HG03025 (cell line): Measurements from ENCODE around the gene FCGR3B.
"Not testable (repeated sequence)": the region's sequence is repeated elsewhere in the genome, so short reads cannot be mapped to it uniquely, and the experiment has no call there.

Experiments used
- ATAC-seq: cut with Tn5 transposase; IDR thresholded peaks from one replicate; pipeline ENCODE4 v1.9.1; 2021; ENCODE audit warnings: mild to moderate bottlenecking, moderate library complexity; ENCODE audit not compliant: unreplicated experiment, low FRiP score

The FCGR3B gene

DNA sequence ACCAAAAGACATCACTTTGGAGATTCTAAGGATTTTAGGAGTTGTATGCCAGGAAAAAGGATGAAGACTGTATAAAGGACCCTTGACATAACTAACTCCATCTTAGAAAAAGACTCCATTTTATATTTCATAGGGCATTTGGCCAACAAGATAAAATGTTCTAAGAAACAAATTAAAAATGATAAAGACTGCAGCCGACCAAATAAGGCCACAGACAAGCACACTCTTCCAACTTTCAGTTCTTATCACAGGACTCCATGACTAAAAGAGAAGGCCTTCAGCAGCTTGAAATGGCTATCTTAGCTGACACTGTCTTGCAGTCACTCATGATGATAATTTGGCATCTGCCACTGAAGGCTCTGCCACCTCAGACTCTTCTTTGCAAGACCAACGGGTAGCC, 8.2 kb upstream of the FCGR3B start:
- not testable (repeated sequence) for ATAC-seq

GRCh38 chr1:161638251-161638993, 7.4 kb upstream of the FCGR3B start:
- ATAC-seq = not testable (repeated sequence)

- ATAC-seq = not testable (repeated sequence)
Observed at GRCh38 chr1:161636976-161637375, 6.0 kb upstream of the FCGR3B start.

GRCh38 chr1:161636189-161636782, 5.3 kb upstream of the FCGR3B start:
- not testable (repeated sequence) for ATAC-seq

- ATAC-seq = not testable (repeated sequence)
Observed at GRCh38 chr1:161634993-161635392, 4.0 kb upstream of the FCGR3B start.

- not testable (repeated sequence) for ATAC-seq
Observed at GRCh38 chr1:161630128-161630742, 741 bp downstream of the FCGR3B start.

DNA sequence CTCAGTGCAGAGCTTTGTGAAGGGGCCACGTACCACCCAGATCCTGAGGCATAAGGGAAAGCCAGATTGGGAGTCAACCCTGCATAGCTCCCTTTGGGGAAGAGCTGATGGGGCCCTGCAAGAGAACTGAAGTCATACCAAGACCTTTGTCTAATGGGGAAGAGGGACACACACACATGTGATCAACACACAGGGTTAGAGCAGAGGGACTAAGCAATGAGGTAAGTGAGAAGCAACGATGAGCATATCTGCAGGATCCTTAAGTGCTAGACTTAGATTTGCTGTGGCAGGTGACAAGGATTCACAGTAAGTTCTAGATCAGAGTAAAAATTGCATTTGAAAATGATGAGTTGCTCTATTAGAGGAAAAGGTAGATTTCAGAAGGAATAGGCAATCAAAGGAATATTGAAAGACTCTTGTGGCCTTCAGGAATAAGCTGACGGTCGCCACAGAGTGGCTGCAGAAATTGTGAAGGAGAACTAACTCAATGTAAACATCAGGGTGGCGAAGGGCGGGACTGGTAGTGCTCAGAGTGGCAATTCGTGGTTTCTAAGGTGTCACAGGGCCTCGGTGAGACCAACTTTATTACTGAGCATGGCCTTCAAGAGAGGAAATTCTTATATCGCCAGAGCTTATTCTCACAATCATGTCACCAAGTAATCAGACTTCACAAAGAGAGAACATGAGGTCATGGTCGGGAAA, 4.4 kb downstream of the FCGR3B start:
- not testable (repeated sequence) for ATAC-seq

- not testable (repeated sequence) for ATAC-seq
Observed at GRCh38 chr1:161624605-161625004, 6.4 kb downstream of the FCGR3B start.

- ATAC-seq = not testable (repeated sequence)
Observed at GRCh38 chr1:161623401-161624051, 7.5 kb downstream of the FCGR3B start.

- not testable (repeated sequence) for ATAC-seq
Observed at GRCh38 chr1:161622054-161622453, 8.9 kb downstream of the FCGR3B start.

- ATAC-seq = not testable (repeated sequence)
Observed at GRCh38 chr1:161621181-161622000, 9.6 kb downstream of the FCGR3B start.

DNA sequence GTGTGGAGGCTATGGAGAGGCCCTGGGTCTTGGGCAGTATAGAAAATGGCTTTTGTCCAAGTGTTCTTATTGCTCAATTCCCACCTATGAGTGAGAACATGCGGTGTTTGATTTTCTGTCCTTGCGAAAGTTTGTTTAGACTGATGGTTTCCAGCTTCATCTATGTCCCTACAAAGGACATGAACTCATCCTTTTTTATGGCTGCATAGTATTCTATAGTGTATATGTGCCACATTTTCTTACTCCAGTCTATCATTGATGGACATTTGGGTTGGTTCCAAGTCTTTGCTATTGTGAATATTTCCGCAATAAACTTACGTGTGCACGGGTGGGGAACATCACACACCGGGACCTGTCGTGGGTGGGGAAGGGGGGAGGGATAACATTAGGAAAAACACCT, 10.6 kb downstream of the FCGR3B start:
- ATAC-seq = not testable (repeated sequence)

DNA sequence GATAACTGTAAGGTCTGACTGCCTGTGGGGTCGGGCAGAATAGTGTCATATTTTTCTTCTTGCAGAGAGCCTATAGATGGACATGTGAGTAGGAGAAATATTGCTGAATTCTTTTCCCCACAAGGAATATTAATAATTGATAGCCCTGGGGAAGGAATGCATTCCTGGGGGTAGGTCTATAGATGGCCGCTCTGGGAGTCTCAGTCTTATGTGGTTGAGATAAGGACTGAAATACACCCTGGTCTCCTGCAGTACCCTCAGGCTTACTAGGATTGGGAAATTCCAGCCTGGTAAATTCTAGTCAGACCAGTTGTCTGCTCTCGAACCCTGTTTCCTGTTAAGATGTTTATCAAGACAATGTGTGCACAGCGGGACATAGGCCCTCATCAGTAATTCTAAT, 12.5 kb downstream of the FCGR3B start:
- ATAC-seq = not testable (repeated sequence)

DNA sequence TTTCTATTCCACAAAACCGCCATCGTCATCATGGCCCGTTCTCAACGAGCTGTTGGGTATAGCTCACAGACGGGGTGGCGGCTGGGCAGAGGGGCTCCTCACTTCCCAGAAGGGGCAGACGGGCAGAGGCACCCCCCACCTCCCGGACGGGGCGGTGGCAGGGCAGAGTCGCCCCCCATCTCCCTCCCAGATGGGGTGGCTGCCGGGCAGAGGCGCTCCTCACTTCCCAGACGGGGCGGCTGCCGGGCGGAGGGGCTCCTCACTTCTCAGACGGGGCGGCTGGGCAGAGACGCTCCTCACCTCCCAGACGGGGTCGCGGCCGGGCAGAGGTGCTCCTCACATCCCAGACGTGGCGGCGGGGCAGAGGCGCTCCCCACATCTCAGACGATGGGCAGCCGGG, 14.6 kb downstream of the FCGR3B start:
- not testable (repeated sequence) for ATAC-seq

DNA sequence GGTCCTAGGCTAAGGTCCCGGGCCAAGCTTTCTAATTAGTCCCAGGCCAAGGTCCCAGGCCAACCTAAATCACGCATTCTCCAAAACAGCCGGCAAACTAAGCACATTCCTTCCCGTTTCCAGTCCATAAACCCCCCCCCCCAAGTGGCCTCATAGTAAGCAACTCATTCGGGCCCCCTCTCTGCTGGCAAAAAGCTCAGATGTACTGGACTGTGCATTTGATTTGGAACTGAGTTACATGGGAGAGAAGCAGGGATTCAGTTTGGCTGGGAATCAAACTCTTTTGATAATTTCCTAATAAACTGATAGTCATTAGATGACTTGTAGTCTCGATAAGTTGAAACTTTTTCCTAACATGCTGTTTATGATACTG, 17.8 kb downstream of the FCGR3B start:
- not testable (repeated sequence) for ATAC-seq

DNA sequence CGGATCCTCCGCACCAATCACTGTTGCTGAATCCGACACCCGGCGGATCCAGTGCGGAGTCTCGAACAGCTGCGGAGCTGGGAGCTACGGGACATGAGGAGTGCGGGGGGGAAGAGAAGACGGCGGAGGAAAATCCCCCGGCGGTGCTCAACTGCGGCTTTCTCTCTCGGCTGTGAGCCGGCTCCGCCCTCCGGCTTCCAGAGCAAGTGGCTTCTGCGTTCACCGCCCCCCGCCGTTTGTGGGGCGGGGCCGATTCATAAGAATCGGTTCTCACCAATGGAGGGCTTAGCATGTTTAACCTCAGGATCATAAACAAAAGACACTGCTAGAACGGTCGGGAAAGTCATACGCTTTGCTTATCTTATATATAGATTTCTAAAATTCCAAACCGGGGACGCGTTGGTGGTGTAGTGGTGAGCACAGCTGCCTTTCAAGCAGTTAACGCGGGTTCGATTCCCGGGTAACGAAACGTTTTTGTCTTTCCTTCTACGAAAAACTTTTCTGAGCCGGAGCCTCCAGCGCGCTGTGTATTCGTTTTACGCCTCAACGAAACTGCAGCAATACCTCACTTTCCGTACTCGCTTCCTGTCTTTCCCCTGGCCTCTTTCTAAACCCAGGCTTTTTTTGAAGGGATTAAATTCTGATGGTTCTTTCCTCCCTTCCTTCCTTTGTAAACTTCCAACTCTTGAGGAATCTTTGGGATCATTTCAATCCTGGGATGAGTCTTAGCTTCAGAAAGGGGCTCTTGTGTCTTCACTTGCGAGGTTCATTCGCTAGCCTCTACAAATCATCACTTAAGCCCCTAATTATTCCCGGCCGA, 18.4 kb downstream of the FCGR3B start:
- peak; percentile 55 for ATAC-seq

DNA sequence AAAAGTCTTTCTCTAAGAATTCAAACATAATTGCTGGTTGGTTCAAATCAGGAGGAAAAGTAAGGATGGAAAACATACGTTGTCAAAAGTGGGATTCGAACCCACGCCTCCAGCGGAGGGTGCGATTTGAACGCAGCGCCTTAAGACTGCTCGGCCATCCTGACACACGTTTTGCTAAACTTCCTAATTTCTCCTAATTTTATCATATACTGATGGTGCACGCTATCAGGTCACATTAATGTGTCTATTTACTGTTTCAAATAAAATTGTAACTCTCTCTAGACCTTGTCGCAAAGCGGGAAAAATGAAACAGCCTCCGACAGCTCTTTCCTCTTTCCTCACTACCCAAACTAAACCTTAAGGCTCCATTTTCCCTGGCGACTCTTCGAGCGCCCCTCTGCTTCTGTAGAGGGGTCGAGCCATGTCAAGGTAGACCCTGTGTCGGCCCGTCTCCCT, 19.1 kb downstream of the FCGR3B start:
- ATAC-seq = not testable (repeated sequence)

- ATAC-seq = not testable (repeated sequence)
Observed at GRCh38 chr1:161610198-161610597, 20.8 kb downstream of the FCGR3B start.
